ENCODE results near the gene TXN2.
"Not testable (repeated sequence)": the region's sequence is repeated elsewhere in the genome, so short reads cannot be mapped to it uniquely, and the experiment has no call there.

TXN2 gene

DNA sequence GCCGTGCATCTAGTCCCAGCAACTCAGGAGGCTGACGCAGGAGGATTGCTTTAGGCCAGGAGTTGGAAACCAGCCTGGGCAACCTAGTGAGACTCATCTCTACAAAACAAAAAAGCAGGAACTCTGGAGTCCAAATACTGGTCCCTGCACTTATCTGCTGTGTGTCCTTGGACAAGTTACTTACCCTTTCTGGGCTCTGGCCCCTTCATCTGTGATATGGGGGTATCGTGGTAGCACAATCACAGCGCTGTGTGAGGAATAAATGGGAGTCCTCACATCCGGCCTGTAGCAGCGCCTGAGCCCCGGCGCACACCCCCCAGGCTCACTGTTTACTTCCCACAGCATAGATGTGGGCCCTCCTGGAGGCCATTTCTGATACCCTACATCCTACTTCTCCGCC, 49.5 kb downstream of the TXN2 start:
- no peak for DNase-seq (ENCODE audit: low read depth in 2 of 2)

DNA sequence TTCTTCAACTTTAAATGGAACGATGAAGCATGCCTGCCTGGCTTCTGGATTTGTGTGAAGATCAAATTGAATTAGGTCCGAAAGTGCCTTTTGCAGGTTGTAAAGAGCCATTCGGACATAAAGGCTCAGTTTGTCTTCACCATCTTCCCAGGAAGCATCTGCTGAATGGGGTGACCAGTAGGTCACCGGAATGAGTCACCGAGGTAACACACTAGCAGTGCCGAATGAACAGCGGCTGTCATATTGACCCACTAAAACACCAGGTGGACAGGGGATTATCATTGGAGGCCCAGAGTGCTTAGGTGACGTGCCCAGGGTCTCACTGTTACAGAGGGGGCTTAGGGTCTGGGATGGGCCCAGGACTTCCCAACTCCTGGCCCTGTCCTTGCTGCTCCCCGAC, 50.6 kb downstream of the TXN2 start:
- DNase-seq (ENCODE audit: low read depth in 2 of 2): no peak

DNA sequence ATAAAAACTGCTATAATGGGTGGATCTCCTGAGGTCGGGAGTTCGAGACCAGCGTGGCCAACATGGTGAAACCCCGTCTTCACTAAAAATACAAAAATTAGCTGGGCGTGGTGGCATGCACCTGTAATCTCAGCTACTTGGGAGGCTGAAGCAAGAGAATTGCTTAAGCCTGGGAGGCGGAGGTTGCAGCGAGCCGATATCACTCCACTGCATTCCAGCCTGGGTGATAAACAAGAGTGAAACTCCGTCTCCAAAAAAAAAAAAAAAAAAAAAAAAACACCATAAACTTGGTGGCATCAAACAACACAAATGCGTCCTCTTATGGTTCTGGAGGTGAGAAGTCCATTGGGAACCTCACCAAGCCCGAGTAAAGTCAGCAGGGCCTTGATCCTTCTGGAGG, 53.5 kb downstream of the TXN2 start:
- not testable (repeated sequence) for DNase-seq (ENCODE audit: low read depth in 2 of 2)

DNA sequence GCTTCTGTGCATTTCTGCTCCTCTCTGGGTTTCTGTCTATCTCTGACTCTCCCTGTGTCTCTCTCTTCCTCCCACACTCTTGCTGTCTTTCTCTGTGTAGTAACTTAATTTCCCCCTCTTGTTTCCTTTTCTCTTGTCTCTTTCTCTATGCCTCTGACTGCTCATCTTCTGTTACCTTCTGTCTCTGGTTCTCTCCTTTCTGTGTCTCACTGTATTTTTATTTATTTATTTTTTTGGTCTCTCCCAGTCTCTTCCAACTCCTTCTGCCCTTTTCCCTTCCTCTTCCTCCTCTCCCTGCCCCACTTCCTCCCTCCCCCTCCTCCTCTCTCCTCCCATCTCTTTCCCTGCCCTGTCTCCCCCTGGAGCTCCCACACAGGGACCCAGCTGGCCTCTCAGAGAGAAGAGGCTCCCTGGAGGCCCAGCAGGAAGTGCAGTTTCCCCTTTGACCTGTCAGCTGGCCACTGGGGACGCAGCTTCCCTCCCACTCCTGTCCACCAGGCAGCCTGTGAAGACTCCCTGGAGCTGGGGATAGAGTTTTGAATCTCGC, 55.4 kb downstream of the TXN2 start:
- no peak for DNase-seq (ENCODE audit: low read depth in 2 of 2)

DNA sequence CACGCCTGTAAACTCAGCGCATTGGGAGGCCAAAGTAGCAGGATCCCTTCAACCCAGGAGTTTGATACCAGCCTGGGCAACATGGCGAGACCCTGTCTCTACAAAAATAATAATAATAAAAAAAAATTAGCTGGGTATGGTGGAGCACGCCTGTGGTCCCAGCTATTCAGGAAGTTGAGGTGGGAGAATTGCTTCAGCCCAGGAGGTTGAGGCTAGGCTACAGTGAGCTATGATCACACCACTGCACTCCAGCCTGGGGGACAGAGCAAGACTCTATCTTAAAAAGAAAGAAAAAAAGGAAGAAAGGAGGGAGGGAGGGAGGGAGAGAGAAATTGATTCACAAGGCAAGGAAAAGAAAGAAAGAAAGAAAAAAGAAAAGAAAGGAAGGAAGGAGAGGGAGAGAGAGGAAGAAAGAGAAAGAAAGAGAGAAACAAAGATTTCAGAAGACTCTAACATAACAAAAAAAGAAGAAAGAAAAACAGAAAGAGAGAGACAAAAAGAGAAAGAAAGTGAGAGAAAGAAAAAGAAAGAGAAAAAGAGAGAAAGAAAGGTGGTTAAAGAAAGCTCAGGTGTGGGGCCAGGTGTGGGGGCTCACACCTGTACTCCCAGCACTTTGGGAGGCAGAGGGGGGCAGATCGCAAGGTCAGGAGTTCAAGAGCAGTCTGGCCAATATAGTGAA, 56.4 kb downstream of the TXN2 start:
- no peak for DNase-seq (ENCODE audit: low read depth in 2 of 2)

DNA sequence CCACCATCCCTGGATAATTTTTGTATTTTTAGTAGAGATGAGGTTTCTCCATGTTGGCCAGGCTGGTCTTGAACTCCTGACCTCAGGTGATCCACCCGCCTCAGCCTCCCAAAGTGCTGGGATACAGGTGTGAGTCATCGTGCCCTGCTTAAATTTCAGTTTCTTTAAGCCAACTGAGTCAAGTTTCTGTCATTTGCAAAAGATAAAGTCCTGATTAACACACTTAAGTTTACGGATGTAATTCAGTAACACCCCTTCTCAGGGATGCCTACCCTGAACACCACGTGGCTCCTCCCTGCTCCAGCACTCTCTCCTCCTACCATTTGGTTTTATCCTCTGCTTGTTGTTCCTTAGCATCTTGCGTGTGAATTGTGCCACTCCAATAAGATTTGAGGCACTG, 57.0 kb downstream of the TXN2 start:
- not testable (repeated sequence) for DNase-seq (ENCODE audit: low read depth in 2 of 2)

DNA sequence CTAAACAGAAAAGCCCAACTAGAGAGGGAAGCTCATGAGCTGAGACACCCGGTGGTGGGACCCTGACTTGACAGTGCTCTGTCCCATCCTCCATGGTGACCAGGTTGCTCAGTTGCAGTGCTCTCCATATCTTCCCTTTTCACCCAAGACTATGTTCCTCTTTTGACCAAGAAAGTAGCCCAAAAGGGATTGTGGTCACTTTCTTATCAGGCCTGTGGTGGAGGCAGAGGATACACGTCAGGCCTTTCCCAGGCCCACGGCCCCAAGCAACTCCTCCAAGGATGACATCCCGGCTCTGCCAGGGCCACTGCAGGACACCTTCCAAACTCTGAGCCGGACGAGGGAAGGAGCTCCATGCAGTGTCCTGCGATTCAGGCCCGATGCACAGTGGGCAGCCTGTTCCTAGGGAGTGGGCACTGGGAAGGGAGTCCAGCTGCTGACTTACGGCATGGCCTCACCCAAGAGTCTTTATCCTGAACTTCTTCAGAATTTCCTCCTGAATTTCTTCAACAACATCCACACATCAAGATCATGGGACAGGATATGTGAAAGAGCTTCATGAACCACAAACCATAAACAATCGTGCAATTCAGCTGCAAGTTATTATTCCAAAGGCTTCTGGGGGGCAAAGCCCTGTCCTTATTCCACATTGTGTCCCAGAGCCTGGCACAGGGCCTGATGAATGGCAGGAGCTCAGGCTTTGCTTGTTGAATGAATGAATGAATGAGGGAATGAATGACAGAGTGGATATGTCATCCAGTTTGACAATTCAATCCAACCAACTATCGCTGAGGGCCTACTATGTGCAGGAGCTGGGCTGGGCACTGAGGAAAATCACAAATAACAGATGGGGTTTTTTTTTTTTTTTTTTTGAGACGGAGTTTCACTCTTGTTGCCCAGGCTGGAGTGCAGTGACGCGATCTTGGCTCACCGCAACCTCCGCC, 57.7 kb downstream of the TXN2 start:
- no peak for DNase-seq (ENCODE audit: low read depth in 2 of 2)

DNA sequence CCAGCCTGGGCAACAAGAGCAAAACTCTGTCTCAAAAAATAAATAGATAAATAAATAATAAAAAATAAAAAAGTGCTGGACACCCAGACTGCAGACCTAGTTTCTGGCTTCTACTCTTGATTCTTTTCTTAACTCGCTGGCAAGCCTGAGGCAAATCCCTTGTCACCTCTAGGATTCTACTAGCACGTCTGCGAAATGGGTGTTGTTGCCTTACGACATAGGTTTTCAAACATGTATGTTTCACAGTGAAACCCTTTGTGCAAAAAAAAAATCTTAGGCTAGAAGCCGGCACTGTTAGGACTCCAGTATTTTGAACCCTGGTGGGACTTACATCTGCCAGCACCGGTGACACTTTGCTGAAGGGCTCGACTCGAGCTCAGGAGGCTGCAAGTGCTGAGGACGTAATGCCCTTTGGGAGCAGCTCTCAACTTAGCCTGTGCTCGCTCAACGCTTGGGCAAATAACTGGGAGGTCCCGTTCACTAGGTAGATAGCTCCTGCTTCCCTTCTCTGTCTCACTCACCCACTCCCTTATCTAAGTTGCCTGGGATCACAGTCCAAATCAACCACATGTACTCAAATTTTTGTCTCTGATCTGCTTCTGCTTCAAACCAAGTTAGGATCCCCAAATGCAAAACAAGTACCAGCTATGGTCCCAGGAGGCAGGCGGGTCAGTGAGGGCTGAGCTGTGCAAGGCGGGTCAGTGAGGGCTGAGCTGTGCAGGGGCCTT, 59.0 kb downstream of the TXN2 start:
- no peak for DNase-seq (ENCODE audit: low read depth in 2 of 2)

DNA sequence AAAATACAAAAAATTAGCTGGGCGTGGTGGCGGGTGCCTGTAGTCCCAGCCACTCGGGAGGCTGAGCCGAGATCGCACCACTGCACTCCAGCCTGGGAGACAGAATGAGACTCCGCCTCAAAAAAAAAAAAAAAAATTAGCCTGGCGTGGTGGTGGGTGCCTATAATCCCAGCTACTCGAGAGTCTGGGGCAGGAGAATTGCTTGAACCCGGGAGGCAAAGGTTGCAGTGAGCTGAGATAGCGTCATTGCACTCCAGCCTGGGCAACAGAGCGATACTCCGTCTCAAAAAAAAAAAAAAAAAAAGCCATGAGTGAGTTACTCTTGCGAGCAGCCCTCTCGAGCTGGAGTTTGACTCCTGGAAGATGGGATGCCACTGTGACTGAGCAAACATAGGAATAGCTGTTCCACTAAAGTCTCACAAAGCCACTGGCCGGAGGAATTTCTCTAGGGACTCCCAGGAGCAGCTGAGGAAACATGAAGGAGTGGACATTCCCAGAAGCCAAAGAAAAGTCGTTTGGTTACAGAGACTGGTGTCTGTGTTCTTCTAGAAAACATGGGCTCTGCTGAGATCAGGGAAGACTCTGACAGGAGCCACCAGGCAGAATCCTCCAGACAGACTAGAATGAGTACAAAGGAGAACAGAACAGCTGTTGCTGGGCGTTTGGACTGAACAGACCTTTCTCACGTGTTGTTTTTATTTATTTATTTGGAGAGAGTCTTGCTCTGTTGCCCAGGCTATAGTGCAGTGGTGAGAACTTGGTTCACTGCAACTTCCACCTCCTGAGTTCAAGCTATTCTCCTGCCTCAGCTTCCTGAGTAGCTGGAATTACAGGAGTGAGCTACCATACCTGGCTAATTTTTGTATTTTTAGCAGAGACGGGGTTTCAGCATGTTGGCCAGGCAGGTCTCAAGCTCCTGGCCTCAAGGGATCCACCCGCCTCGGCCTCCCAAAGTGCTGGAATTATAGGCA, 61.2 kb downstream of the TXN2 start:
- DNase-seq (ENCODE audit: low read depth in 2 of 2): no peak

DNA sequence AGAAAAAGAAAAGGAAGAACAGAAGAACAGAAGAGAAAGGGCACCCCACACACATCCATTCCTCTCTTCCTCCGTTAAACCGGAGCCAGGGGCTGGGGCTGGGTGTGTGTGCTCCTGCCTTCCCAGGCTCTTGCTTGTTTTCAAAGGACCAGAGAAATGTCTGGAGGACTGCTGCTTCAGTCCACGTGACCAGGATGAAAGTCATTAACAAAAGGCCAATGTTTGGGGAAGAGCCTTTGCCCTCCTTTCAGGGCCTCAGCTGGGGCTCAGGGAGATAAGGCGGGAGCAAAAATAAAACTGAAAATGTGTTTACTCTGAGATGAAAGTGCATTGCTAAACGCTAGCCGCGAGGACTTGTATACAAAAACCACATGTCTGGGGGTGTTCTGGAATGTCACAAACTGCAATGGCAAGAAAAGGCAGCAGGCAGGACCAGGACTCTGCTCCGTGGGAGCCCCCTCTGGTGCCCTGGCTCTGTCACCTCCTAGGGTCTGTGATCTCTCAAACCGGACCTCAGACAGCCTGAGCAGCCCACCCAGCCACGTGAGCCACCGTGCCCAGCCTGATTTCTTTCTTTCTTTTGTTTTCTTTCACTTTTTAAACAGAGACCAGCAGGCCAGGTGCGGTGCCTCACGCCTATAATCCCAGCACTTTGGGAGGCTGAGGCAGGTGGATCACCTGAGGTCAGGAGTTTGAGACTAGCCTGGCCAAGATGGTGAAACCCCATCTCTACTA, 62.1 kb downstream of the TXN2 start:
- DNase-seq (ENCODE audit: low read depth in 2 of 2): no peak

DNA sequence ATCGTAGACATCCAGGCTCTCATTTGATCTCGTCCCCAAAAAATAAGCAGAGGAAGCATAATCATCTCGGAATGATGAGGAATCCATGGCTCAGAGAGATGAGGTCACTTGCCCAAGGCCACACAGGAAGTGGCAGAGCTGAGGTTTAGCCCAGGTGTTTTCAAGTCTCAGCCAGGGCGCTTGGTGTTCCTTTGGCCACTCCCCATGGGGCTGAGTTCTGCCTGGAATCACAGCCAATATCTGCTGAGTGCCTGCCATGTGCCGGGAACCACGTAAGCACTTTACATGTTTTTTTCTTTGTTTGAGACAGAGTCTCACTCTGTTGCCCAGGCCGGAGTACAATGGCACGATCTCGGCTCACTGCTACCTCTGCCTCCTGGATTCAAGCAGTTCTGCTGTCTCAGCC, 64.2 kb downstream of the TXN2 start:
- DNase-seq (ENCODE audit: low read depth in 2 of 2): no peak

Data from stimulated activated CD8-positive, alpha-beta memory T cell treated with anti-CD3 and anti-CD28 coated beads, Interleukin-15, amount 100 ng/mL, for 4 hours (primary cell).